H9 (cell line): Measurements from ENCODE around the gene LAMA5. TPM values are rescaled to one million over a fixed set of nuclear protein-coding genes. Genes with fewer than 3 reads are reported as not detected.

Experiments used
- DNase-seq: peaks from one replicate; pipeline ENCODE4 v3.0.0-alpha.2; 2017
- H2AFZ ChIP-seq: one replicate; pipeline ENCODE4 v1.6.1; 2013; ENCODE audit warnings: mild to moderate bottlenecking, low read length, control low read depth, moderate library complexity
- H2AK5ac ChIP-seq: 2 replicates; pipeline ENCODE4 v1.6.1; 2013; ENCODE audit warnings: low read length, control low read depth, mixed read lengths; ENCODE audit not compliant: insufficient read length
- H2BK120ac ChIP-seq: one replicate; pipeline ENCODE4 v1.6.1; 2013; ENCODE audit warnings: low read depth, mild to moderate bottlenecking, low read length, control low read depth, inconsistent platforms; ENCODE audit not compliant: poor library complexity, severe bottlenecking
- H2BK12ac ChIP-seq: 2 replicates; pipeline ENCODE4 v1.6.1; 2013; ENCODE audit warnings: low read length, control low read depth, mixed read lengths, low read depth; ENCODE audit not compliant: insufficient read length
- H2BK15ac ChIP-seq: 2 replicates; pipeline ENCODE4 v1.6.1; 2013; ENCODE audit warnings: low read depth, low read length, control low read depth
- H2BK20ac ChIP-seq: one replicate; pipeline ENCODE4 v1.6.1; 2013; ENCODE audit warnings: low read depth, mild to moderate bottlenecking, low read length, control low read depth, inconsistent platforms; ENCODE audit not compliant: poor library complexity, severe bottlenecking
- H2BK5ac ChIP-seq: 2 replicates; pipeline ENCODE4 v1.6.1; 2013; ENCODE audit warnings: low read length, control low read depth, mixed read lengths; ENCODE audit not compliant: insufficient read length
- H3K14ac ChIP-seq: 2 replicates; pipeline ENCODE4 v1.6.1; 2013; ENCODE audit warnings: low read length, control low read depth; ENCODE audit not compliant: insufficient read depth
- H3K18ac ChIP-seq: 2 replicates; pipeline ENCODE4 v1.6.1; 2013; ENCODE audit warnings: low read depth, mild to moderate bottlenecking, mixed read lengths, low read length, control low read depth; ENCODE audit not compliant: insufficient read length
- H3K23ac ChIP-seq: 2 replicates; pipeline ENCODE4 v1.6.1; 2013; ENCODE audit warnings: low read length, control low read depth, mixed read lengths, low read depth; ENCODE audit not compliant: insufficient read length
- H3K23me2 ChIP-seq: 2 replicates; pipeline ENCODE4 v1.6.1; 2013; ENCODE audit warnings: low read depth, mild to moderate bottlenecking, mixed read lengths, low read length, control low read depth; ENCODE audit not compliant: insufficient read length, poor library complexity, severe bottlenecking
- H3K27ac ChIP-seq: 2 replicates; pipeline ENCODE4 v1.5.1; 2013; ENCODE audit warnings: low read length, control low read depth, mixed read lengths, low read depth; ENCODE audit not compliant: insufficient read length
- H3K27me3 ChIP-seq: 2 replicates; pipeline ENCODE4 v1.6.1; 2013; ENCODE audit warnings: low read length, control low read depth, inconsistent platforms; ENCODE audit not compliant: insufficient read depth
- H3K4ac ChIP-seq: 2 replicates; pipeline ENCODE4 v1.6.1; 2013; ENCODE audit warnings: low read depth, mild to moderate bottlenecking, control low read depth, inconsistent platforms, low read length, moderate library complexity
- H3K4me1 ChIP-seq: 2 replicates; pipeline ENCODE4 v1.6.1; 2013; ENCODE audit warnings: low read length, control low read depth, inconsistent platforms; ENCODE audit not compliant: insufficient read depth
- H3K4me2 ChIP-seq: 2 replicates; pipeline ENCODE4 v1.6.1; 2013; ENCODE audit warnings: low read length, control low read depth, mixed read lengths; ENCODE audit not compliant: insufficient read length, insufficient read depth
- H3K56ac ChIP-seq: 2 replicates; pipeline ENCODE4 v1.6.1; 2013; ENCODE audit warnings: low read depth, mild to moderate bottlenecking, mixed read lengths, low read length, control low read depth; ENCODE audit not compliant: insufficient read length
- H3K79me1 ChIP-seq: 2 replicates; pipeline ENCODE4 v1.6.1; 2013; ENCODE audit warnings: low read depth, mild to moderate bottlenecking, moderate library complexity, low read length, control low read depth, inconsistent platforms; ENCODE audit not compliant: insufficient read depth, poor library complexity, severe bottlenecking
- H3K79me2 ChIP-seq: 2 replicates; pipeline ENCODE4 v1.6.1; 2013; ENCODE audit warnings: low read length, control low read depth, inconsistent platforms; ENCODE audit not compliant: insufficient read depth
- H3K9ac ChIP-seq: 2 replicates; pipeline ENCODE4 v1.6.1; 2013; ENCODE audit warnings: low read length, control low read depth, mixed read lengths; ENCODE audit not compliant: insufficient read length; ENCODE audit errors: extremely low read depth
- H3K9me3 ChIP-seq: one replicate; pipeline ENCODE4 v1.6.1; 2013; ENCODE audit warnings: low read depth, low read length, inconsistent platforms; ENCODE audit not compliant: control insufficient read depth
- H3T11ph ChIP-seq: one replicate; pipeline ENCODE4 v1.6.1; 2013; ENCODE audit warnings: mild to moderate bottlenecking, low read length, control low read depth, inconsistent platforms
- H4K20me1 ChIP-seq: one replicate; pipeline ENCODE4 v1.6.1; 2013; ENCODE audit not compliant: control insufficient read depth, insufficient read length, insufficient read depth
- H4K5ac ChIP-seq: 2 replicates; pipeline ENCODE4 v1.6.1; 2013; ENCODE audit warnings: low read depth, mild to moderate bottlenecking, mixed read lengths, low read length, control low read depth; ENCODE audit not compliant: insufficient read length
- H4K8ac ChIP-seq: replicated peaks from 2 replicates; pipeline ENCODE4 v1.6.1; 2013; ENCODE audit warnings: low read length, control low read depth, mixed read lengths, low read depth; ENCODE audit not compliant: insufficient read length
- H4K91ac ChIP-seq: 2 replicates; pipeline ENCODE4 v1.6.1; 2013; ENCODE audit warnings: low read depth, mild to moderate bottlenecking, moderate library complexity, mixed read lengths, low read length, control low read depth; ENCODE audit not compliant: insufficient read length
- H3K27ac Mint-ChIP-seq, 3 experiments: 2 replicates in 2 of 3; 3 replicates in 1 of 3; pipeline ENCODE4 v1.8.0; 2020 to 2021; ENCODE audit warnings: mixed read lengths in 3 of 3, mild to moderate bottlenecking in 1 of 3, moderate library complexity in 1 of 3
- H3K27me3 Mint-ChIP-seq: 2 replicates; pipeline ENCODE4 v1.8.0; 2021; ENCODE audit warnings: low read depth, mild to moderate bottlenecking, moderate library complexity, mixed read lengths
- H3K36me3 Mint-ChIP-seq, 3 experiments: 2 replicates in 2 of 3; 3 replicates in 1 of 3; pipeline ENCODE4 v1.8.0; 2020 to 2021; ENCODE audit warnings: low read depth in 3 of 3, mixed read lengths in 3 of 3; ENCODE audit not compliant: insufficient read depth in 1 of 3
- H3K4me1 Mint-ChIP-seq, 2 experiments: 2 replicates each; pipeline ENCODE4 v1.8.0; 2020; ENCODE audit warnings: mixed read lengths in 2 of 2
- H3K4me3 Mint-ChIP-seq, 2 experiments: 2 replicates in 1 of 2; 3 replicates in 1 of 2; pipeline ENCODE4 v1.8.0; 2020 to 2021; ENCODE audit warnings: mild to moderate bottlenecking in 2 of 2, mixed read lengths in 2 of 2, moderate library complexity in 1 of 2
- H3K9me3 Mint-ChIP-seq, 2 experiments: 2 replicates in 1 of 2; 3 replicates in 1 of 2; pipeline ENCODE4 v1.8.0; 2020; ENCODE audit warnings: mild to moderate bottlenecking in 2 of 2, mixed read lengths in 2 of 2, moderate library complexity in 1 of 2
- WGBS: extraction: QIAGEN DNeasy Blood & Tissue Kit; methylation state at CpG from one replicate; pipeline ENCODE4 v1.1.7; 2013; ENCODE audit warnings: missing lambda C conversion rate, low lambda C conversion rate, mixed read lengths; ENCODE audit not compliant: insufficient read length; ENCODE audit errors: extremely low coverage; 5-methylcytosine and 5-hydroxymethylcytosine counted together
- total RNA-seq: library from RNA; stranded (reverse); gene quantifications from 2 replicates; pipeline ENCODE4 v1.2.1, GENCODE V29; 2021
- TF ChIP-seq, protein P1 (sequence below): fragments of 200-600 bp; sonication (generic); conservative IDR thresholded peaks from 3 replicates; pipeline ENCODE4 v1.8.0; 2021; ENCODE audit warnings: antibody characterized with exemption, mild to moderate bottlenecking

LAMA5 gene
- total RNA-seq, 1 experiment from 2014 or later: 200 TPM

- H2BK12ac ChIP-seq: no peak overlapping the region
- H4K8ac ChIP-seq: no peak overlapping the region
- no peak overlapping the region for H3K56ac ChIP-seq
- H4K91ac ChIP-seq: no peak overlapping the region
- H2BK5ac ChIP-seq: no peak overlapping the region
- no peak overlapping the region for H3K23ac ChIP-seq
- no peak overlapping the region for H2BK20ac ChIP-seq
- Mint-ChIP-seq H3K27me3 (no peaks in the 10 kb centered on the region), H3K27ac (peak overlapping the region in 2 of 3 experiments; percentile 74 to 81; a peak in 1 of 7 replicates), H3K4me1 (no peaks in the 10 kb centered on the region), H3K36me3 (peaks cover 21 to 64% (median 63%) of the 10 kb centered on the region in 3 experiments; a peak in 6 of 7 replicates), H3K4me3 (no peak overlapping the region), H3K9me3 (no peaks in the 10 kb centered on the region)
- no peak overlapping the region for H2AFZ ChIP-seq
- H3K27me3 ChIP-seq: no peaks in the 10 kb centered on the region
- TF ChIP-seq, protein P1, sequence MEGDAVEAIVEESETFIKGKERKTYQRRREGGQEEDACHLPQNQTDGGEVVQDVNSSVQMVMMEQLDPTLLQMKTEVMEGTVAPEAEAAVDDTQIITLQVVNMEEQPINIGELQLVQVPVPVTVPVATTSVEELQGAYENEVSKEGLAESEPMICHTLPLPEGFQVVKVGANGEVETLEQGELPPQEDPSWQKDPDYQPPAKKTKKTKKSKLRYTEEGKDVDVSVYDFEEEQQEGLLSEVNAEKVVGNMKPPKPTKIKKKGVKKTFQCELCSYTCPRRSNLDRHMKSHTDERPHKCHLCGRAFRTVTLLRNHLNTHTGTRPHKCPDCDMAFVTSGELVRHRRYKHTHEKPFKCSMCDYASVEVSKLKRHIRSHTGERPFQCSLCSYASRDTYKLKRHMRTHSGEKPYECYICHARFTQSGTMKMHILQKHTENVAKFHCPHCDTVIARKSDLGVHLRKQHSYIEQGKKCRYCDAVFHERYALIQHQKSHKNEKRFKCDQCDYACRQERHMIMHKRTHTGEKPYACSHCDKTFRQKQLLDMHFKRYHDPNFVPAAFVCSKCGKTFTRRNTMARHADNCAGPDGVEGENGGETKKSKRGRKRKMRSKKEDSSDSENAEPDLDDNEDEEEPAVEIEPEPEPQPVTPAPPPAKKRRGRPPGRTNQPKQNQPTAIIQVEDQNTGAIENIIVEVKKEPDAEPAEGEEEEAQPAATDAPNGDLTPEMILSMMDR: no peak
- H2BK15ac ChIP-seq: no peak overlapping the region
- H3K4me1 ChIP-seq: no peaks in the 10 kb centered on the region
- H3K79me2 ChIP-seq: no peaks in the 10 kb centered on the region
- H2BK120ac ChIP-seq: no peak overlapping the region
- H3K9me3 ChIP-seq: no peaks in the 10 kb centered on the region
- H3T11ph ChIP-seq: no peak overlapping the region
- H2AK5ac ChIP-seq: no peak overlapping the region
- no peaks in the 10 kb centered on the region for H3K23me2 ChIP-seq
- H3K27ac ChIP-seq: no peak overlapping the region
- no CpG with 5 or more reads among the region's 34 CpGs for WGBS
- no peaks in the 10 kb centered on the region for H3K79me1 ChIP-seq
- no peak overlapping the region for H3K18ac ChIP-seq
- peaks cover 3% of the 10 kb centered on the region for H4K20me1 ChIP-seq
- no peak for DNase-seq
- peak overlapping the region; percentile 0 for H4K5ac ChIP-seq
- H3K4ac ChIP-seq: no peak overlapping the region
- H3K9ac ChIP-seq: no peak overlapping the region
- no peak overlapping the region for H3K4me2 ChIP-seq
- no peak overlapping the region; the same call in 1 of the 2 replicates for H3K14ac ChIP-seq
Measured at GRCh38 chr20:62337558-62338293, 29.4 kb downstream of the LAMA5 start.
